Inferior parietal cortex (tissue), 1 donor: ENCODE data around the gene MRPS9.
A peak's percentile ranks its signal among the peaks of the same experiment; 100 is the strongest.

Experiments used
- DNase-seq: peaks from one replicate; pipeline ENCODE4 v3.0.0-alpha.2; 2016; ENCODE audit errors: extremely low spot score

The MRPS9 gene

DNA sequence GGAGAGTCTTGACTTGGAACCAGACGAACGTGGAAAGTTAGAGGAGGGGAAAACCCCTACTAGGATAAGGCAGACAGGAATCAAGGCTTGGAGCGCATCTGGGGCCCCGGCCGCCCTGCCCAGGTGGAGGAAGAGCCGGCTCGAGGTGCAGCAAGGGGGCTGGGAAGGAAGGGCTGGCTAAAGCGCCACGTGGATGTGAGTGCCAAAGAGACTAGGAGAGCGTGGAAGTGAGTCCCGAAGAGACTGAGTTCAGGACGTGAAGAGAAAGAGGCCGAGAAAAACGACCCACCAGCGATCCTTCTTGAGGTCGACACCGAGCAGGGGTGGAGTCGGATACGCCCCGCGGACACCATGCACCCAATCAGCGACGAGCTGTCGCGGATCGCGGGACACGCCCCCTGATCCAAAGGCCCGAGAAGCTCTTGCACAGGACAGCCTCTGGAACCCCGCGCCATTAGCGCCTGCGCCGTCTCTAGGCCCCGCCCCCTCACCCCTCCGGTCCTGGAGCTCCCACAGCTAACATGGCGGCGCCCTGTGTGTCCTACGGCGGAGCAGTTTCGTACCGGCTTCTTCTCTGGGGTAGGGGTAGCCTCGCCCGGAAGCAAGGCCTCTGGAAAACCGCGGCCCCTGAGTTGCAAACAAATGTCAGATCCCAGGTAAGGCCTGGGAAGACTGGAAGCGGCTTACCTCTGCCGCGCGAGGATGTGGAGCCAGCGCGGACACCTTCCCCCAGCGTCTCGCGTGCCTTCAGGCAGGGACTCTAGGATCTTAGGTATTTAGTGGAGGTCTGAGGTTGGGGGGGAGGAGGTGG, at the start of gene MRPS9:
Gene MRPS9 (plus strand): TSS at position 498 of the 811 bp plus-strand sequence. CDS start 24 bp downstream, at position 522.
- peak; percentile 97 for DNase-seq

DNA sequence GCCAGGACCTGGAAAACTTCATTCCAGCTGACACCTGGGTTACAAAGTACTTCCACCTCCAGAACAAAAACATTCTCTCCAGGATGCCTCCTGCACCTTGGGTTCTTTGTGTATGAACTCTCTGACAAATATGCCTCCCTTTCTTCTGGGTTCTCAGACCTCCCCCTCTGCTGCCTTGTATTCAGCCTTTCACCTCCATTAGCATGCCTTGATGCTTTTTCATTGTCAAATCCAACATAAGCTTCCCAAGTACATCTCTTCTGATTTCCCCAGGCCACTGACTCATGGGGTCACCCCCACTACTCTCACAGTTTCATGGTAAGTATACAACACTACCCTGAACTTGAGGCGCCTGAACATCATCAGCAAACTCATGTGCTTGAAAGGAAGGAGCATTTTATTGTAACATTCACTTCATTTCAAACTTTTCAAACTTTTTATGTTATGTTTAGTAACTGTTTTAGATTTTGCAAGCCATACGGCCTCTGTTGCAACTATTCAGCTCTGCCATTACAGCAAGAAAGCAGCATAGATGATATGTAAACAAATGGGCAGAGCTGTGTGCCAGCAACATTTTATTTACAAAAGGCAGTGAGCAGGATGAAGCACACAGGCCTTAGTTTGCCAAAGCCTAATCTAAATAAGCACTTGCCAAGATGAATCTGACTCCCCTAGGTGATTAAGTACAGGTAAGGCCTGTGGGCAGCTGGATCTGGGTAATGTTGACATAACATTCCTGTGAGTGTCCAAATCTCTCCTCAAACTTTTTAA, 32.5 kb upstream of the MRPS9 start:
- DNase-seq, result no peak

DNA sequence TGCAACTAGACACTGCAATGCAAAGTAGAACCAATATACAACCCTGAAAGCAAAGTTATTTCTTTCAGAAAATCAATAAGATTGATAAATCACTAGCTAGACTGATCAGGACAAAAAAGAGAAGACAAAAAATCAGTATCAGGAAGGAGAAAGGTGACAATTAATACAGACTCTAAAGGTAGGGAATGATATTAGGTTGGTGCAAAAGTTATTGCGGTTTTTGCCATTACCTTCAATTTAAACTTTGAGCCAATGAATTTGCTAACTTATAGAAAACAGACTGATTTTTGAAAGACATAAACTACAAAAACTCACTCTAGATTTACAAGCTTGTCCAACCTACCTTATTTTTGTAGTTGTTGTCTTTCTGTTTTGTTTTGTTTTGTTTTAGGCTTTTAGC, 30.5 kb upstream of the MRPS9 start:
- no peak for DNase-seq

DNA sequence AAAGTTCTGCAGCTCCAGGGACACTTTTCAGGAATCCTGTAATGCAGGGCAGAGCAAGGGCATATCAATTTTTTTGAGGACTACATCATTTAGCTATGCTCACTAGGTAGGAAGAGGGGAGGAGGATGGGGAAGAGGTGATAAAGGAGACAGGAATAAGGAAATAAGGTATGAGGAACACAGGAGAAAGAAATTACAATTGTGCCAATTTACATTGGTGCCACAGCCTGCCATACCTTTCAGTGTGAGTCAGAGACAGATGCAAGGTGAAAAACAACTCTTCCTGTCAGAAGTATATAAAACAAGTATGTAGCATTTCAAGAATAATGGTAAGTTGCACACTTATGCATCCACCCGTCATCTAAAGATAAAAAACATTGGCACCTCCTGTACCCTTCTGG, 5.4 kb upstream of the MRPS9 start:
- DNase-seq, result no peak

DNA sequence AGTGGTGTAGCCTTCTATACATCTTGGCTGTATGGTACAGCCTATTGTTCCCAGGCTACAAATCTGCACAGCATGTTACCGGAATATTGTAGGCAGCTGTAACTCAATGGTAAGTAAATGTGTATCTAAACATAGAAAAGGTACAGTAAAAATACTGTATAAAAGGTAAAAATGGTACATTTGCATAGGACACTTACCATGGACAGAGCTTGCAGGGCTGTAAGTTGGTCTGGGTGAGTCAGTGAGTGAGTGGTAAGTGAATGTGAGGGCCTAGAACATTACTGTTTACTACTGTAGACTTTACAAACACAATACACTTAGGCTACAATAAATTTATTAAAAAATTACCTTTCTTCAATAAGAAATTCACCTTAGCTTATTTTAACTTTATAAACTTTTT, 3.7 kb upstream of the MRPS9 start:
- DNase-seq, result no peak

DNA sequence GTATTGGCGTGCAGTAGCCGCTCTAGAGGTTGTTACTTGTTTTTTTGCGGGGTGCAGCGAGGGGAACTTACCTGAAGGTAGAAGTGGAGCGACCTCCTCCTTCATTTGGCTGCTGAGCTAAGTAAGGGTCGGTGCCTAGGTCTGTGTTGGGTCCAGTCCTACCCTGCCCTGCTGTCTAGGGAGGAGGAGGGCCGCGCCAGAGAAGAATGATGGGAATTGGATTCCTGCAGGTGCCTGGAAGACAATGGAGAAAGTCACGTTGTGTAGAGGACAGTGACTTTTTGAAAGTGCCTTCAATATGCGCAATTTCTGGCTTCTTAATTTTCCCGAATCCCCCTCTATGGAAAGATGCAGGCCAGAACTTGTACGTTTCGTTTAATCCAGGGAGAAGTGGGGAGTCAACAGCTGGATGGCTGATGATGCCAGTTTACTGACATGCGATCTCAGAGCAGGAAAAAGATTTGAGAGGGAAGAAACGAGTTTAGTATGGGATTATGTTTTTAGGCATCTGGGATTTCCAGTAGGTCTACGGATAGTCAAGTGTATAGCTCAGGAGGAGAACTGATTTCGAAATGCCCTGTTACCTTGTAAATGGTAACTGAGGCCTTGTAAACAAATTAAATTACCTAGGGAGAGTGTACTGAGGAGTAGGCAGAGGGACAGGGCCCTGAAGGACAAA, 653 bp downstream of the MRPS9 start:
- peak; percentile 19 for DNase-seq

DNA sequence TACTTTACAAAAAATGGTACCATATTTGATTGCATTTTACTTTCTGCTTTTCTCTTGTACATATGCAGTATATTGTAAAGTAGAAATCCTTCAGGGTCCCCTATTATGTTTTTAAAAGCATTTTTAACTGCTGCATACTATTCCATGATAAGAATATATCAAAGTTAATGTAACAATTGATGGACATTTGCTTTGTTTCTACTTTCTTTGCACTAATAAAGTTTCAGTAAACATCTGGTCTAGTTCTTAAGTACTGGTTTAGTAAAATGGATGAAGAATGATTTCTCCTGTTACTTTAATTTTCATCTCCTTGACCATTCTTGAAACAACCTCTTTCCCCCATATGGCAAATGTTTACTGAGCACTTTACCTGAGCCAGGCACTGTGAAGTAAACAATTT, 1.7 kb downstream of the MRPS9 start:
- no peak for DNase-seq

DNA sequence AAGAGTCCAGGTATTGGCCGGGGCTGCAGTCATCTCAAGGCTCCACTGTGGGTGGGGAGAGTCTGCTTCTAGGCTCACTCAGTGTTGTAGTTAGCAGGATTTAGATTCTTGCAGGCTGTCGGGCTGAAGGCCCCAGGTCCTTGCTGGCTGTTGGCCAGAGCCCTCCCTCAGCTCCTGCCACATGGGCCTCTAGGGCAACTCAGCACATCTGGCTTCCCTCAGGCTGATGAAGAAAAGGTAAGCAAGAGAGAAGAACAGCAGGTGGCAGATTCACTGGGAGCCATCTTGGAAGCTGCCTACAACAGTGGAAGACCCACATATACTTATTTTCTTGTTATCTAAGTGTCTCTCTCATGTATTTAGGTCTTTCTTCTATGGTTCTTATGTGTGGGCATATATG, 4.3 kb downstream of the MRPS9 start:
- DNase-seq, result no peak

DNA sequence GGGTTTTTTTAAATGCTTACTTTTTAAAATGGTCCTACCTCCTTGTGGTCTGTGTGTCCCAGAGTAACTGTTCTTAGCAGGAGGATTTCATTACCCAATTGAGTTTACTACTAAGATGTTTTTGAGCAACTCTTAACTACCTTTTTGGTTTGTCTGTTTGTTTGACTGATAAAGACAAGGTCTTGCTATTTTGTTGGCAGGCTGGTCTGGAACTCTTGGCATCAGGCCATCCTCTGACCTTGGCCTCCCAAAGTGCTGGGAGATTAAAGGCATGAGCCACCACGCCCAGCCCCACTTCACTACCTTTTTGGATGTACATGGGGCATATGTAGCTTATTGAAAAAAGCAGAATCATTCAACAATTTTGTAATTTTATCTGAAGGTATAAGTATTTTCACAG, 14.9 kb downstream of the MRPS9 start:
- DNase-seq, result no peak

DNA sequence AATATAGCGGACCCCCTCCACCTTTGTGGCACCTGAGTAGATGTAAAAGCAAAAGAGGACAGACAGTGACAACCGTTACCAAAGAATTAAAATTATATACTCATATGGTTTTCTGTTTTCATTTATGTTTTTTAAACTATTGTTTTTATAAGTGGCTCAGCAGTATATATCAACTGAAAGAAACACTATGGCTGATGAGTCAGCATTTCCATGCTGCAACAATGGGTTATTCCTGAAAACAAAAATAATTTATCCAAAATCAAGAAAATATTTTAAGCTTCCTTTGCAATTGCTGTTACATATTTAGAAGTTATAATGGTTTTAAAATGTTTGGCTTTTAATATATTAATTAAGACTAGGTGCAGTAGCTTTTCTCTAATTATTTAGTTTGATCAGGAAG, 17.7 kb downstream of the MRPS9 start:
- no peak for DNase-seq

DNA sequence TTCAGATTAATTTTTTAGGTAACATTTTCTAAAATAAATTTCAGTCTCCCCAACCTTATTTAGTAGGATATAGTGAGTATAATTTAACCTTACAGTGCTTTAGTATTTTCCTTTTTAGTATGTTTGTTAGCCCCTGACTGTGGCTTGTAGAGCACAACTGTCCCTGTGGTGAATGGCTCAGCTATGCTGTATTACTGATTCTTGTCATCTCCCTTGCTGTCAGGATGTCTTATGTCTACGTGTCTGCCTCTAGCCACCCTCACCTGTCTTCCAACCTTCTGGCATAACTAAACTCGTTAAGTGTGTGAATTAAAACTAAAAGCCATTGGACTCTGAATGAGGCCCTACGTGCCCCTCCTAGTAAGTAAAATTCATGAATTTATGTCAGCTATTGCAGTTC, 18.4 kb downstream of the MRPS9 start:
- no peak for DNase-seq

DNA sequence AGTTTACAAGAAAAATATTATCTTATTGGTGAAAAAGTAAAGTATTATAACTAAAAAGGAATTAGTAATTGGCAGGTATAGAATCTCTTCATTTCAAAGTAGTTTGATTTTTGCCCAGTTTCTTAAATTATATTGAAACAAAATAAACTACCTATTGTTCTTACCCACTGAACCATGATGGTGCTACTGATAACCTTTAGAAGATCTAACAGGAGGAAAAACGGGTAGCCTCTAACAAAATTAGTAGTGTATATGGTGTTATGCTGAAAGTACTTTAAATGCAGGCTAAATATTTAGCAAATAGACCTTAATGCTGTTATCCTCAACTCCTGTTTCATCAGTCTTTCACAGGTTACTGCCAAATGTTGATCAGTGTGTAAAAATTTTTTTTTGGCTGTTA, 19.1 kb downstream of the MRPS9 start:
- no peak for DNase-seq

DNA sequence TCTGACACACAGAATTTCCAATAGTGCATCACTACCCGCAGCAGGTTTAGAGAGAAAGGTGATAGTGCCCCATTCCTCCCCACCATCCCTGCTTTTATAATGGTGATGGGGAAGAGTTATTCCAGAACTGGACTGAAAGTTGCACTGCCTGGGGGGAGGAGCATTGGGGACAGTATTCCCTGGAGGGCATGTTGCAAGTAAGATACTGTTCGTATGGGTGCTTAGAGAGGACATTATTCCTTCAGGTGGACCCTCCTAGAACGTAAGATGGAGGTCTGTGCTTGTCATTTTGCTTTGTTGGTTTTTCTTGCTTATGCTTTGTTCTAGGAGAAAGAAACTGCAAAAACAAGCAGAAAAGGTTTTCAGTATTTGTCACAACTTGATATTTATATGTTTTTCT, 23.7 kb downstream of the MRPS9 start:
- no peak for DNase-seq

DNA sequence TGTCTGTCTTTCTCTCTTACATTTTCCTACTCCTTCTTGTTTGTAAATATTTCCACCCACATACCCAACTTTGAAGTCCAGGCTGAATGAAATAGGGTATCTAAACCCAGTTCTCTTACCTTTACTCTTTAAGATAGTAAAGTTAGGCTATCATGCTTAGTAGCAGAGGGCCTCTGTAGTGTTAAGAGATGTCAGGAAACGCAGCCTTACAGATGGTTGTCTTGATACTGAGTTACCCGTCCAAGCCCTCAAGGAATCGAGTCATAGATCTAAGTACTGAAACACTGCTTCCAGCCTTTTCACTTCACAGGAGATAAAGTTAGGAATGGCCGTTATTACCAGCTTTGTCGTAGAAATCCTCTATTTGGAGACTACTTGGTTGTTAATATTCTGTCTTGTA, 24.3 kb downstream of the MRPS9 start:
- DNase-seq, result no peak

DNA sequence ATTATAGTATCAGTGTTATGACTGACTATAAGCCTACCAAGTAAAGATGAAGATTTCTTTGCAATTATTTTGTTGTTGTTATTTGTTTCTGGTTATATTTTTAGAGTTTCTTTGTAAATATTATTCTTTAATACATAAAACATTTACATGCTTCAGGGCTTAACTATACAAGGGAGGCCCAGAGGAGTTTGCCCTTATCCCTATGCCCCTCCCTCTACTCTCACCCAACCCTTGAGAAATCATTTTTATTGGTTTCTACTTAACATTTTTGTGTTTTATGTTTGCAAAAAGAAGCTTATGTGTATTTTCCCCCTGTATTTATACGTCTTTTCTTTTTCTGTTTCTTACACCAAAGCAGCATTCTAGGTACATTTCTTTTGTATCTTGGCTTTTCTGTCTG, 30.5 kb downstream of the MRPS9 start:
- DNase-seq, result no peak

DNA sequence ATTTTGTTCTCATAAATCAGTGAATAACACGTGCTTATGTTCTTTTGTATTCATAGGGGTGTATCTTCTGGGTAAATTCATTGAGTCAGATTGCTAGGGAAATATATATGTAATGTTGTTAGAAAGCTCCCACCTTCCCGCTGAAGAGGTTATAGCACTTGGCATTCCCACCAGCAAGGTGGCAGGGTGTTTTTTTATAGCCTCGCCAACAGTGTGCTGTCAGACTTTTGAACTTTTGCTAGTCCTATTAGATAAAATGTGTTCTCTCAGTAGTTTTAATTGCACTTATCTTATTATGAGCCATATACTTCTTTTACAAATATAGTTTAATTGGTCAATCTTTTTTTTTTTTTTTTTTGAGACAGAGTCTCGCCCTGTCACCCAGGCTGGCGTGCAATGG, 31.0 kb downstream of the MRPS9 start:
- DNase-seq, result no peak

DNA sequence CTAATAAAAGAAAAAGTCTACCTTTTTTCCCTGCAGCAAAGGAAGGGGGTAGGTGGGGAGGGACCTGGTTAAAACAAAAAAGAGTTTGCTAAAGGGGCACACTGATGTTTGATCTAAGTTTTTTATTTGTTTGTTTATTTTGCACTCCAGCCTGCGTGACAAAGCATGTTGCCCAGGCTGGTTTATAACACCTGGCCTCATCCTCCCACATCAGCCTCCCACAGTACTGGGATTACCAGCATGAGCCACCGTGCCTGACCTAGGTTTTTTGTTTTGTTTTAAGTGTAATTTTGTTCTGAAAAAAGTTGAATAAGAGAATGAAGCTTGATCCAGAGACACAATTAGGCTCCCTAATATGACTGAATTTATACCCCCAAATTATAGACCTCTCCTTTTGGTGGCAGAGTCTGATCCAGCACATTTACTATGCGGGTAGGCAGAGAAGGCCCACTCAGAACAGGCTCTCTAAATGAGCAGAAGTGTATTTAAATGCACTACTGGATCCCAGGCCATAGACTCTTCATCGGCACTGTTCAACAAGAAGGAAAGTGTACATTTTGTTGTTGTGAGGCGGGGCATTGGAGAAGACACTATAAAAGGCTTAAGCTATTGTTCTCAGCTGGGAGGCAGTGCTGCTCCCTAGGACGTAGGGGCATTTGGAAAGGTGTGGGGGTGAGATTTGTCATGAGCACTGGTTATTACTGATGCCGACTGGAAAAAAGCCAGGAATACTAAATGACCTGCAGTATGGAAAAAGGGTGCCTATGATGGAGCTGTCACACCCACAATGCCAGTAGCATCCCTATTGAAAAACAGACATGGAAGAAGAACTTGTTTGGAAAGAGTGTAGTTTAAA, 32.4 kb downstream of the MRPS9 start:
- no peak for DNase-seq

DNA sequence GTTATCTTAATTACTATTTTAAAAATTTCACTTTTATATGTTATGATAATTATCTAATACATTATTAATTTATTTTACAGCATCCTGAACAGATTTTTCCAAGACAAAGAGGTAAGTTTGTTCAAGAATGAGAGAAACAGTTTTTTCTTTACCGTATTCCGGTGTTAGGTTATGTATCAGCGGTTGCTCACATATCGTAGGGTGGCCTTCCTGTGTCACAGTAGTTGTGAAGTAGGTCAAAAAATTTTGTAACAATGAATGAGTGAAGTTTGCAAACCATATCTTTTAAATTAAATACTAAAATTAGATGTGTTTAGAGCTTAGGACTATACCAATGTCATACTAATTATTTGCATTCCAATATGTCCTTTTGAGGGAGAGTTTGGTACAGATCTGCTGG, 33.5 kb downstream of the MRPS9 start:
- no peak for DNase-seq

DNA sequence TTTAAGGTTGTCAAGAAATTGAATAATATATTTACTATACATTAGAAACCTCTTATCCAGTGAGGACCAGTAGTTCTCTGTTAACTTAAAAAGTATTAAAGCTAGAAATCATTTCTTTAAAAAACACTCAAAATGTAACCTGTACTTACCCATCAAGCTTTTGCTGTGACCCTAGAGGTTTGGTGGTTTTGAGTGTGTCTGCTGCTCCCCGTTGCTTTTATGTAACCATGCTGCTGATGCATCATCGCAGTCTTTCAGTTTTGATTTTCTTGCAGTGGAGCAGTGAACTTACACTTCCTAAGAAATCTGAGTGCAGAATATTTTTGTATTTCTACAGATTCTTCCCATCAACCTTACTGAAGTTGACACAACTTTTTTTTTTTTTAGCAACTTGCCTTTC, 34.2 kb downstream of the MRPS9 start:
- no peak for DNase-seq

DNA sequence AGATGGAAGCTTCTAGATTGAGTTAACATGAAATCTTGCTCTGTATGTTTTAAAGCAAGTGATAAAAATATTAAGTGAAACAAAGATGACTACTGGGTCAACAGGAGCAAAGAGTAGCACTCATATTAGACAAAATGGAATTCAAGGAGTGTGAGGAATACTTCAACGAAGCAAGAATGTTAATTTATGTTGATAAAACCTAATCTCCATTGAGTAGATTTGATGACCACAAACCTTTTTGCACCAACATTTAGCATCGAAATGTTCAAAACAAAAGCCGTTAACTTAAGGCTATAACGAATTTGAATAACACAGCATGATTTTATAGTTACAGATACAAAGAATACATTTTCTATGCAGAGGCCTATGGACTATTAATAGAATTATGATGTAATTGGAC, 35.7 kb downstream of the MRPS9 start:
- no peak for DNase-seq

DNA sequence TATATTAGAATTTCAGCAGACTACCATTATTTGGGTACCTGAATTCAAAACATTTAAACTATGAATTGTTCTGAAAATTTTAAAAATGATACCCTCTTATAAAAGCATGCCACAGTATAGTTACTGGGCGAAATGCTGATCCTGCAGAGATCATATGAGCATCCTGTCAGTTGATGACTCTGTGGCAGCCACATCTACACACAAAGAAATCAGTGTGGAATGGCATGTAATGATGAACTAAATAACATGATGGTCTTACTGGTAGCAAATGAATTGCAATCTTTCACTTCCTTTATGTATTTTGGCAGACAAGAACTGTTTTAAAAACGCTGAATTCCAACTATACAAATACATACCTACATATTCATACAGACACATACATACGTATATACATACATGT, 38.3 kb downstream of the MRPS9 start:
- no peak for DNase-seq
